K562 (cell line): Measurements from ENCODE around the gene SYCP2. TPM values are rescaled to one million over a fixed set of nuclear protein-coding genes. Genes with fewer than 3 reads are reported as not detected.
A peak's percentile ranks its signal among the peaks of the same experiment; 100 is the strongest.

ENCODE experiments used
- ATAC-seq: fragments of 200-7000 bp; cut with Tn5 transposase; 3 replicates; pipeline ENCODE4 v1.9.1; 2020; ENCODE audit warnings: moderate library complexity
- BruUV-seq: library from RNA; stranded (reverse); fragments of 400-500 nt; replicated peaks from 2 replicates; lab custom pipeline; 2021; lab: Mats Ljungman, UMichigan
- CTCF ChIA-PET: fragments of 300-600 bp; formaldehyde crosslinking; extraction: SDS; loops from one replicate; lab custom pipeline; 2021; ENCODE audit warnings: low intra/inter-chr PET ratio; lab: Yijun Ruan, JAX
- POLR2A ChIA-PET: fragments of 300-600, 350-650 bp; sonication (Branson Sonifier 250); formaldehyde crosslinking; extraction: SDS; loops from one replicate; lab custom pipeline; 2021; ENCODE audit warnings: antibody characterized with exemption, inconsistent platforms; lab: Yijun Ruan, JAX
- DNase-seq, 4 experiments: peaks; one replicate each; pipeline versions ENCODE4 v3.0.0 to v3.0.0-alpha.2; 2011 to 2018; ENCODE audit warnings: low spot score in 3 of 4, mixed read lengths in 3 of 4; ENCODE audit errors: extremely low read depth in 1 of 4
- FAIRE-seq: peaks from 2 replicates; lab custom pipeline; 2011; peaks lifted over from hg19 to GRCh38; lab: Jason Lieb, UNC
- H2AFZ ChIP-seq: 2 replicates; pipeline ENCODE4 v1.6.0; 2011; ENCODE audit warnings: low read depth, low read length, control low read depth, inconsistent platforms
- H3K27ac ChIP-seq: fragments of 200-600 bp; 3 replicates; pipeline ENCODE4 v1.8.0; 2011; ENCODE audit warnings: low read depth, mild to moderate bottlenecking, control low read depth, inconsistent platforms, low read length, moderate library complexity, mixed read lengths; ENCODE audit errors: extremely low read depth
- H3K27me3 ChIP-seq, 2 experiments: fragments of 300-600 bp in 1 of 2; 2 replicates in 1 of 2; 3 replicates in 1 of 2; pipeline versions ENCODE4 v1.6.0 to v1.8.0; 2011; ENCODE audit warnings: inconsistent platforms in 2 of 2, low read length in 2 of 2, mild to moderate bottlenecking in 1 of 2, mixed read lengths in 1 of 2, moderate library complexity in 1 of 2; ENCODE audit not compliant: control insufficient read depth in 2 of 2, insufficient read depth in 2 of 2
- H3K36me3 ChIP-seq: fragments of 300-600 bp; 3 replicates; pipeline ENCODE4 v1.8.0; 2011; ENCODE audit warnings: mild to moderate bottlenecking, low read length, inconsistent platforms; ENCODE audit not compliant: control insufficient read depth, insufficient read depth
- H3K4me1 ChIP-seq, 2 experiments: fragments of 200-600 bp in 1 of 2; replicated peaks in 1 of 2; 2 replicates in 1 of 2; 3 replicates in 1 of 2; pipeline versions ENCODE4 v1.5.1 to v1.8.0; 2011; ENCODE audit warnings: inconsistent platforms in 2 of 2, low read length in 2 of 2, mild to moderate bottlenecking in 1 of 2, mixed read lengths in 1 of 2, moderate library complexity in 1 of 2; ENCODE audit not compliant: control insufficient read depth in 2 of 2, insufficient read depth in 2 of 2
- H3K4me2 ChIP-seq: 2 replicates; pipeline ENCODE4 v1.6.1; 2011; ENCODE audit warnings: low read length, control low read depth, inconsistent platforms, mixed read lengths; ENCODE audit not compliant: insufficient read depth
- H3K4me3 ChIP-seq: fragments of 200-600 bp; sonication (generic), shearing (Covaris generic); 2 replicates; pipeline ENCODE4 v1.5.1; 2016; ENCODE audit warnings: control low read depth, inconsistent platforms
- H3K79me2 ChIP-seq: fragments of 200-600 bp; 3 replicates; pipeline ENCODE4 v1.8.0; 2011; ENCODE audit warnings: low read length, inconsistent platforms; ENCODE audit not compliant: control insufficient read depth, insufficient read depth
- H3K9ac ChIP-seq, 2 experiments: 2 replicates each; pipeline versions ENCODE4 v1.6.0 to v1.6.1; 2011; ENCODE audit warnings: low read depth in 2 of 2, low read length in 2 of 2, control low read depth in 1 of 2, inconsistent platforms in 1 of 2, mild to moderate bottlenecking in 1 of 2, mixed read lengths in 1 of 2; ENCODE audit not compliant: insufficient read depth in 1 of 2
- H3K9me1 ChIP-seq: one replicate; pipeline ENCODE4 v1.6.0; 2011; ENCODE audit warnings: inconsistent platforms, mild to moderate bottlenecking, low read length, moderate library complexity; ENCODE audit not compliant: control insufficient read depth, insufficient read depth
- H3K9me3 ChIP-seq: replicated peaks from 2 replicates; pipeline ENCODE4 v1.5.1; 2011; ENCODE audit warnings: low read depth, low read length, inconsistent platforms; ENCODE audit not compliant: control insufficient read depth, insufficient read depth
- H4K20me1 ChIP-seq: replicated peaks from 2 replicates; pipeline ENCODE4 v1.6.1; 2011; ENCODE audit warnings: low read length, inconsistent platforms, mixed read lengths; ENCODE audit not compliant: control insufficient read depth, insufficient read depth
- ATF7 ChIP-seq: fragments of 450-650 bp; IDR thresholded peaks from 2 replicates; pipeline ENCODE4 v1.7.1; 2014; ENCODE audit warnings: mild to moderate bottlenecking, moderate library complexity
- BHLHE40 ChIP-seq: IDR thresholded peaks from 2 replicates; pipeline ENCODE4 v1.6.1; 2011; ENCODE audit warnings: low read length, improper control_type of control experiment
- EGR1 ChIP-seq: fragments of 450-650 bp; conservative IDR thresholded peaks from 2 replicates; pipeline ENCODE4 v1.6.1; 2017; ENCODE audit warnings: mild to moderate bottlenecking
- ILK ChIP-seq: fragments of 450-650 bp; IDR thresholded peaks from 2 replicates; pipeline ENCODE4 v1.6.1; 2016; ENCODE audit warnings: missing genetic modification characterization, low read depth, mild to moderate bottlenecking, missing compliant biosample characterization, moderate library complexity, borderline replicate concordance
- NCOA6 ChIP-seq: fragments of 450-650 bp; IDR thresholded peaks from 2 replicates; pipeline ENCODE4 v1.6.1; 2017; ENCODE audit warnings: mild to moderate bottlenecking
- NFE2L1 ChIP-seq: fragments of 450-650 bp; IDR thresholded peaks from 2 replicates; pipeline ENCODE4 v1.6.1; 2016; ENCODE audit warnings: missing genetic modification characterization, low read depth, mild to moderate bottlenecking, missing compliant biosample characterization, moderate library complexity, borderline replicate concordance
- NR4A1 ChIP-seq, 2 experiments: fragments of 250-450 bp in 1 of 2; fragments of 450-650 bp in 1 of 2; sonication (Bioruptor Pico) in 1 of 2; IDR thresholded peaks; 2 replicates each; pipeline versions ENCODE4 v1.4.0 to v1.6.1; 2016 to 2020; ENCODE audit warnings: mild to moderate bottlenecking in 2 of 2, missing compliant biosample characterization in 1 of 2, missing genetic modification characterization in 1 of 2, moderate library complexity in 1 of 2
- PHB ChIP-seq: fragments of 250-450 bp; sonication (Bioruptor Pico); IDR thresholded peaks from 2 replicates; pipeline ENCODE4 v1.5.0; 2021
- PHF21A ChIP-seq: fragments of 450-650 bp; IDR thresholded peaks from 2 replicates; pipeline ENCODE4 v1.6.1; 2017; ENCODE audit warnings: low read depth, borderline replicate concordance
- RUNX1 ChIP-seq: sonication (generic); IDR thresholded peaks from 2 replicates; pipeline ENCODE4 v1.6.1; 2016; ENCODE audit warnings: antibody characterized with exemption, low read depth
- U2AF1 ChIP-seq: fragments of 200-400 bp; formaldehyde crosslinking; optimal IDR thresholded peaks from 2 replicates; pipeline ENCODE3; 2017; ENCODE audit warnings: mild to moderate bottlenecking, low read depth, low read length, moderate library complexity
- XRCC3 ChIP-seq: fragments of 450-650 bp; IDR thresholded peaks from 2 replicates; pipeline ENCODE4 v1.6.1; 2017; ENCODE audit warnings: mild to moderate bottlenecking, moderate library complexity
- ZBTB17 ChIP-seq: fragments of 450-650 bp; formaldehyde crosslinking; IDR thresholded peaks from 2 replicates; pipeline ENCODE4 v1.4.0; 2020; ENCODE audit warnings: mild to moderate bottlenecking
- ZNF224 ChIP-seq: sonication (generic); formaldehyde crosslinking; IDR thresholded peaks from 2 replicates; pipeline ENCODE4 v1.8.0; 2022; ENCODE audit warnings: mild to moderate bottlenecking, missing genetic modification reagents
- WGBS: fragments of 100-300 bp; shearing (Covaris generic); methylation state at CpG from one replicate; pipeline ENCODE4 v1.1.6; 2016; ENCODE audit warnings: low coverage, mixed read lengths; ENCODE audit not compliant: insufficient coverage; ENCODE audit errors: missing lambda C conversion rate; 5-methylcytosine and 5-hydroxymethylcytosine counted together
- in situ Hi-C: fragments of 300-500 bp; cut with MboI; formaldehyde crosslinking; loops from 4 replicates; pipeline ENCODE4 v1.15.0; 2018; ENCODE audit warnings: inconsistent platforms, mixed read lengths
- intact Hi-C: fragments of 100-400 bp; cut with micrococcal nuclease; formaldehyde crosslinking; loops from 2 replicates; pipeline ENCODE4 v1.14.2; 2022
- polyA plus RNA-seq, 8 experiments: library from polyadenylated mRNA; depleted of rRNA in 4 of 8; stranded (reverse) in 5 of 8; unstranded in 3 of 8; fragments of >200 nt; fragmentation: Nextera tagmentation in 2 of 8; fragmentation: Illumina TruSeq in 1 of 8; extraction: Ambion mirVana in 2 of 8; extraction: Trizol in 1 of 8; gene quantifications; 2 replicates each; pipeline versions ENCODE4 v1.2.1 to v1.2.3, GENCODE V29; 2011 to 2014; ENCODE audit warnings: inconsistent platforms in 1 of 8, missing spikeins in 1 of 8
- total RNA-seq, 7 experiments: library from RNA; depleted of rRNA in 6 of 7; stranded (reverse); fragments of >200 nt in 6 of 7; fragmentation: Illumina TruSeq in 2 of 7; extraction: Trizol in 2 of 7; gene quantifications; 2 replicates each; pipeline versions ENCODE4 v1.2.1 to v1.2.3, GENCODE V29; 2011 to 2021; ENCODE audit warnings: low replicate concordance in 1 of 7
- TF ChIP-seq, protein P1 (sequence below): sonication (generic); formaldehyde crosslinking; IDR thresholded peaks from 2 replicates; pipeline ENCODE4 v1.8.0; 2022; ENCODE audit warnings: missing genetic modification reagents, mild to moderate bottlenecking, borderline replicate concordance

Gene SYCP2
- total and polyA plus RNA-seq, 9 of the 15 experiments (the other 6 are each of a cell fraction or from before 2014, with no cell fraction given) = 0.24 to 1.6 (median 0.67) TPM

DNA sequence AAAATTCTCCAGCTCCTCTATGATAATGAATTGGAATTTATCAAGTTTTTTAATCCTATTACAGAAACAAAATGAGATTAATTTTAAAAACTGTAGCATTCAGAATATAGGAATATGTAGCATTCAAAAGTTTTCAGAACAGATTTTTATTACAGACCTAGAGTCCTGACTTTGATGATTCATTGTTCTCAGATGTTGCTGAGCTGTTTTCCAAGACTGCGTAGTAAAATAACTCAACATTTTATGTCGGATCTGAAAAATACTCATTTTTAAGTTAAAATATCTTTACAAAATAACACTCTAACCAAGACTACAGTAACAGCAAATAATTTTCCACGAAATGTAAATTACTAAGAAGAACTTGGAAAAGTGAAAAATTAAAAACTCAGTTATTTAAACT is 67.1 kb downstream of the SYCP2 start:
- intact Hi-C loops = no loop called here
- no peak overlapping the region for H2AFZ ChIP-seq
- TF ChIP-seq PHF21A = no peak
- in situ Hi-C loops = no loop called here
- H3K79me2 ChIP-seq = no peaks in the 10 kb centered on the region
- H3K9ac ChIP-seq = no peak overlapping the region
- H3K27me3 ChIP-seq = no peaks in the 10 kb centered on the region
- H3K4me3 ChIP-seq = no peak overlapping the region
- H3K9me3 ChIP-seq = no peaks in the 10 kb centered on the region
- H3K9me1 ChIP-seq = no peaks in the 10 kb centered on the region
- POLR2A ChIA-PET = no interaction called here
- FAIRE-seq (no peak), ATAC-seq (no peak), DNase-seq (no peak)
- CTCF ChIA-PET = no interaction called here
- H3K36me3 ChIP-seq = no peaks in the 10 kb centered on the region
- no TSS peak for BruUV-seq
- H3K27ac ChIP-seq = no peak overlapping the region
- no peaks in the 10 kb centered on the region for H3K4me1 ChIP-seq
- H4K20me1 ChIP-seq = no peaks in the 10 kb centered on the region; the same call in 1 of the 2 replicates
- WGBS = 14% methylated on average over 3 of the region's 3 CpGs
- no peak overlapping the region for H3K4me2 ChIP-seq

GRCh38 chr20:59864726-59865125 is 68.7 kb downstream of the SYCP2 start:
- no peaks in the 10 kb centered on the region for H3K9me3 ChIP-seq
- FAIRE-seq (peak; percentile 15), DNase-seq (no peak), ATAC-seq (no peak)
- WGBS = 0% methylated on average over 1 of the region's 1 CpG
- no peaks in the 10 kb centered on the region for H3K4me1 ChIP-seq
- H3K36me3 ChIP-seq = no peaks in the 10 kb centered on the region
- no TSS peak for BruUV-seq
- no peak overlapping the region for H2AFZ ChIP-seq
- no peaks in the 10 kb centered on the region for H3K79me2 ChIP-seq
- POLR2A ChIA-PET = interaction anchor here (0.7 kb wide), 1 partner anchor 90 kb away, joined by 3 read pairs; no protein-coding TSS in a partner anchor
- no peak overlapping the region for H3K9ac ChIP-seq
- in situ Hi-C loops = no loop called here
- no peaks in the 10 kb centered on the region for H4K20me1 ChIP-seq
- intact Hi-C loops = no loop called here
- H3K4me3 ChIP-seq = no peak overlapping the region
- CTCF ChIA-PET = no interaction called here
- no peak overlapping the region for H3K27ac ChIP-seq
- H3K27me3 ChIP-seq = no peaks in the 10 kb centered on the region
- no peak overlapping the region for H3K4me2 ChIP-seq
- H3K9me1 ChIP-seq = no peaks in the 10 kb centered on the region
- TF ChIP-seq U2AF1 (no peak), EGR1 (no peak), PHB (no peak), ZBTB17 (CRISPR knock-in tag) (no peak), XRCC3 (no peak), NFE2L1 (tag) (no peak), NR4A1 (CRISPR knock-in tag; IDR thresholded peaks at IDR 0.05) (no peak), NR4A1 (tag; IDR thresholded peaks at IDR 0.05) (no peak), BHLHE40 (no peak), RUNX1 (no peak), NCOA6 (no peak), ILK (tag) (no peak), ATF7 (no peak), ZNF224 (no peak)
- TF ChIP-seq, protein P1, sequence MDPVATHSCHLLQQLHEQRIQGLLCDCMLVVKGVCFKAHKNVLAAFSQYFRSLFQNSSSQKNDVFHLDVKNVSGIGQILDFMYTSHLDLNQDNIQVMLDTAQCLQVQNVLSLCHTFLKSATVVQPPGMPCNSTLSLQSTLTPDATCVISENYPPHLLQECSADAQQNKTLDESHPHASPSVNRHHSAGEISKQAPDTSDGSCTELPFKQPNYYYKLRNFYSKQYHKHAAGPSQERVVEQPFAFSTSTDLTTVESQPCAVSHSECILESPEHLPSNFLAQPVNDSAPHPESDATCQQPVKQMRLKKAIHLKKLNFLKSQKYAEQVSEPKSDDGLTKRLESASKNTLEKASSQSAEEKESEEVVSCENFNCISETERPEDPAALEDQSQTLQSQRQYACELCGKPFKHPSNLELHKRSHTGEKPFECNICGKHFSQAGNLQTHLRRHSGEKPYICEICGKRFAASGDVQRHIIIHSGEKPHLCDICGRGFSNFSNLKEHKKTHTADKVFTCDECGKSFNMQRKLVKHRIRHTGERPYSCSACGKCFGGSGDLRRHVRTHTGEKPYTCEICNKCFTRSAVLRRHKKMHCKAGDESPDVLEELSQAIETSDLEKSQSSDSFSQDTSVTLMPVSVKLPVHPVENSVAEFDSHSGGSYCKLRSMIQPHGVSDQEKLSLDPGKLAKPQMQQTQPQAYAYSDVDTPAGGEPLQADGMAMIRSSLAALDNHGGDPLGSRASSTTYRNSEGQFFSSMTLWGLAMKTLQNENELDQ (CRISPR knock-in tag) = no peak
